NT2/D1 (cell line): Measurements from ENCODE around the gene HNRNPC.
"Not testable (repeated sequence)": the region's sequence is repeated elsewhere in the genome, so short reads cannot be mapped to it uniquely, and the experiment has no call there.

Experiments used
- DNase-seq: peaks from one replicate; pipeline ENCODE4 v3.0.0-alpha.2; 2011; ENCODE audit warnings: low read depth, low spot score
- H3K27me3 ChIP-seq: 2 replicates; pipeline ENCODE4 v1.6.0; 2011; ENCODE audit warnings: mild to moderate bottlenecking; ENCODE audit not compliant: insufficient read length, insufficient read depth
- H3K36me3 ChIP-seq: 2 replicates; pipeline ENCODE4 v1.6.1; 2011; ENCODE audit warnings: mild to moderate bottlenecking, low read length, mixed read lengths; ENCODE audit not compliant: insufficient read depth, insufficient read length
- H3K4me1 ChIP-seq: 2 replicates; pipeline ENCODE4 v1.5.1; 2011; ENCODE audit not compliant: insufficient read depth, insufficient read length
- H3K4me3 ChIP-seq: 2 replicates; pipeline ENCODE4 v1.5.1; 2011; ENCODE audit warnings: low read depth; ENCODE audit not compliant: insufficient read length
- H3K9ac ChIP-seq: 2 replicates; pipeline ENCODE4 v1.6.0; 2011; ENCODE audit warnings: low read depth; ENCODE audit not compliant: insufficient read length
- H3K9me3 ChIP-seq: 2 replicates; pipeline ENCODE4 v1.5.1; 2011; ENCODE audit warnings: mild to moderate bottlenecking, low read length; ENCODE audit not compliant: insufficient read depth
- SUZ12 ChIP-seq: IDR thresholded peaks from 2 replicates; pipeline ENCODE4 v1.6.1; 2011; ENCODE audit not compliant: insufficient read length, insufficient read depth; ENCODE audit errors: extremely low read depth
- YY1 ChIP-seq: IDR thresholded peaks from 2 replicates; pipeline ENCODE4 v1.6.1; 2011; ENCODE audit not compliant: insufficient read length, insufficient read depth
- ZNF274 ChIP-seq: IDR thresholded peaks from 2 replicates; pipeline ENCODE4 v1.6.1; 2011; ENCODE audit warnings: mild to moderate bottlenecking, low read depth, low read length

HNRNPC gene

DNA sequence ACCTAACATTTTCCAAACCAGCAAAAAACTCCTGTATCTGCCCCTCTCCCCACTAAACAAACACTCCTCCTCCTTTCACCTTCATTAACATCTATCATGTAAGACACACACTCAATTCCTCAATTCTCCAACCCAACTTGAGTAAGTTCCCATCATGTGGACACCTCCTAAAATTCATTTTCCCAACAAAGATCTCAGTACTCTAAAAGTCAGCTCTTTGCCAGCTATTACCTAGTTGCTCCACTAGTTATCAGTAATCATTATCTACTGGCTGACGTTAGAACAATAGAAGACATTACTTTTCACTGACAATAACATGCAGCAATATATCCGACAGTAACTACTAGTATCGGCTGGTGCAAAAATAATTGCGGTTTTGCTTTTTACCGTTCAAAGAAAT is 42.1 kb downstream of the HNRNPC start:
- H3K4me3 ChIP-seq, result no peak overlapping the region
- TF ChIP-seq YY1 (no peak), ZNF274 (no peak), SUZ12 (no peak)
- H3K4me1 ChIP-seq, result no peaks in the 10 kb centered on the region
- peaks cover 83% of the 10 kb centered on the region for H3K36me3 ChIP-seq
- no peaks in the 10 kb centered on the region for H3K9me3 ChIP-seq
- H3K9ac ChIP-seq, result no peak overlapping the region
- H3K27me3 ChIP-seq, result no peaks in the 10 kb centered on the region
- DNase-seq, result no peak

- Histone ChIP-seq H3K4me3 (no peak overlapping the region), H3K4me1 (no peaks in the 10 kb centered on the region), H3K9ac (no peak overlapping the region), H3K27me3 (no peaks in the 10 kb centered on the region), H3K9me3 (no peaks in the 10 kb centered on the region), H3K36me3 (peaks cover 78% of the 10 kb centered on the region)
- no peak for DNase-seq
- TF ChIP-seq ZNF274 (no peak), SUZ12 (no peak), YY1 (no peak)
These were observed 42.8 kb downstream of the HNRNPC start for GRCh38 chr14:21226467-21226866.

DNA sequence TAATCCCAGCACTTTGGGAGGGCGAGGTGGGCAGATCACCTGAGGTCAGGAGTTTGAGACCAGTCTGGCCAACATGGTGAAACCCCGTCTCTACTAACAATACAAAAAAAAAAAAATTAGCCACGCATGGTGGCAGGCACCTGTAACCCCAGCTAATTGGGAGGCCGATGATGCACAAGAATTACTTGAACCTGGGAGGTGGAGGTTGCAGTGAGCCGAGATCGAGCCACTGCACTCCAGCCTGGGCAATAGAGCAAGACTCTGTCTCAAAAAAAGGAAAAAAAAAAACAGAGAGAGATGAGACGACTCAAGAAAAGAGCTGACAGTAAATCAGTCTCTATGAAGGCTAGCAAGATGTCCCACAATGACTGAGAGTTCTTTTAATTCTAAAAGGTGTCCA is 44.1 kb downstream of the HNRNPC start:
- not testable (repeated sequence) for H3K9ac ChIP-seq, H3K4me3 ChIP-seq, H3K27me3 ChIP-seq, H3K4me1 ChIP-seq, H3K9me3 ChIP-seq, DNase-seq
- peaks cover 77% of the 10 kb centered on the region for H3K36me3 ChIP-seq

- TF ChIP-seq ZNF274, result no peak
- TF ChIP-seq YY1, result no peak
- TF ChIP-seq SUZ12, result no peak
- Histone ChIP-seq H3K4me1 (no peaks in the 10 kb centered on the region), H3K9me3 (no peaks in the 10 kb centered on the region), H3K9ac (no peak overlapping the region), H3K27me3 (no peaks in the 10 kb centered on the region), H3K4me3 (no peak overlapping the region), H3K36me3 (peaks cover 67% of the 10 kb centered on the region)
- DNase-seq, result no peak
These were observed 48.3 kb downstream of the HNRNPC start for GRCh38 chr14:21220874-21221477.

GRCh38 chr14:21219561-21220111 is 49.6 kb downstream of the HNRNPC start:
- Histone ChIP-seq H3K4me1 (no peaks in the 10 kb centered on the region), H3K9ac (no peak overlapping the region), H3K4me3 (no peak overlapping the region), H3K27me3 (no peaks in the 10 kb centered on the region), H3K9me3 (no peaks in the 10 kb centered on the region), H3K36me3 (peaks cover 68% of the 10 kb centered on the region)
- TF ChIP-seq YY1, result no peak
- DNase-seq, result no peak

DNA sequence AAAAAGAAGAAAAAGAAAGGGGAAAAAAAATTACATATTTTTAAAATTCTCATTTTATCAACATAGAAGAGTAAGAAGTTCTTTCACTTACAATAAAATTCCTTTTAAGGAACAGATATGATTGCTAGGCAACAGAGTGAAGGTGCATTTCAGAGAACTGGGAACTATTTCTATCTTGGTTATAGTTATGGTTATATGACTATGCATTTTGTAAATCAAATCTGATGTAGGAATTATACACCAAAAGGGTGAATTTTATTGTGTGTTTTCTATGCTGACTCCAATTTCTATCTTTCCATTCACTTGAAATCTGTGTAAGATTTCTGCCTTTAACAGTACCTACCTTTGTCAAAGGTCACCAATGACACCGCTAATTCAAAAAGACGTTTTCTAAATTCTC is 50.1 kb downstream of the HNRNPC start:
- Histone ChIP-seq H3K36me3 (peaks cover 66% of the 10 kb centered on the region), H3K9ac (no peak overlapping the region), H3K4me1 (no peaks in the 10 kb centered on the region), H3K4me3 (no peak overlapping the region), H3K27me3 (no peaks in the 10 kb centered on the region), H3K9me3 (no peaks in the 10 kb centered on the region)
- TF ChIP-seq YY1 (no peak), ZNF274 (no peak), SUZ12 (no peak)
- no peak for DNase-seq

- Histone ChIP-seq H3K36me3 (peaks cover 70% of the 10 kb centered on the region), H3K4me1 (no peaks in the 10 kb centered on the region), H3K27me3 (no peaks in the 10 kb centered on the region), H3K9ac (no peak overlapping the region), H3K9me3 (no peaks in the 10 kb centered on the region), H3K4me3 (no peak overlapping the region)
- no peak for DNase-seq
- TF ChIP-seq SUZ12, result no peak
- TF ChIP-seq YY1, result no peak
- TF ChIP-seq ZNF274, result no peak
These were observed 53.4 kb downstream of the HNRNPC start for GRCh38 chr14:21215879-21216251.
